ENCODE results near the gene PLXNA4.

The PLXNA4 gene

GRCh38 chr7:132446666-132447278 lies 129.5 kb downstream of the PLXNA4 start:
- Histone ChIP-seq H3K4me3 (no peak overlapping the region), H3K9me3 (no peaks in the 10 kb centered on the region)
- in situ Hi-C loops (cut with MboI; ENCODE audit: low sequenced_read_pairs): no loop called here

DNA sequence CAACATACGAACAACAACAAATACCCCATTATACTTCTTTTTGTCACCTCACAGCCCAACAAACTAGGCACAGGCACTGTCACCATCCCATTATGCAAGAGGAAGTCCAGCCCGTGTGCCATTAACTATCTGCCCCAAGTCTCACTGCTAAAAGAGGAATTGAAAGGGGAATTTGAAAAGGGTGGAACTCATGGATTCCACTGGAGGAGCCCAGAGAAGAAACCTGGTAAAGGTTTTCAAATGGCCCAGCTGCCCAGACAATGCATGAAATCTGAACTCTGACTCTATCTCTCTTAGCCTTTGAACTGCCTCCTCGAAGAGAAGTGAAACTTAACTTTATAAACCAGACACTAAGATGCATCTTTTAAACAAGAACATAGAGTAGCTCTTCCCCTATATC lies 130.0 kb downstream of the PLXNA4 start:
- no peaks in the 10 kb centered on the region for H3K4me1 ChIP-seq
- H3K36me3 ChIP-seq (replicated peaks): no peaks in the 10 kb centered on the region
- in situ Hi-C loops (cut with MboI; ENCODE audit: low sequenced_read_pairs): no loop called here
- H3K4me3 ChIP-seq: no peak overlapping the region
- H3K27me3 ChIP-seq (ENCODE audit: low read depth): no peaks in the 10 kb centered on the region
- no peaks in the 10 kb centered on the region for H3K9me3 ChIP-seq
- no peak for DNase-seq (ENCODE audit: low spot score in 2 of 2)

More at GRCh38 chr7:132446666-132447278, 129.5 kb downstream of the PLXNA4 start:
- Histone ChIP-seq H3K36me3 (replicated peaks) (no peaks in the 10 kb centered on the region), H3K4me1 (no peaks in the 10 kb centered on the region), H3K27me3 (ENCODE audit: low read depth) (no peaks in the 10 kb centered on the region)
- DNase-seq (ENCODE audit: low spot score in 2 of 2): no peak

DNA sequence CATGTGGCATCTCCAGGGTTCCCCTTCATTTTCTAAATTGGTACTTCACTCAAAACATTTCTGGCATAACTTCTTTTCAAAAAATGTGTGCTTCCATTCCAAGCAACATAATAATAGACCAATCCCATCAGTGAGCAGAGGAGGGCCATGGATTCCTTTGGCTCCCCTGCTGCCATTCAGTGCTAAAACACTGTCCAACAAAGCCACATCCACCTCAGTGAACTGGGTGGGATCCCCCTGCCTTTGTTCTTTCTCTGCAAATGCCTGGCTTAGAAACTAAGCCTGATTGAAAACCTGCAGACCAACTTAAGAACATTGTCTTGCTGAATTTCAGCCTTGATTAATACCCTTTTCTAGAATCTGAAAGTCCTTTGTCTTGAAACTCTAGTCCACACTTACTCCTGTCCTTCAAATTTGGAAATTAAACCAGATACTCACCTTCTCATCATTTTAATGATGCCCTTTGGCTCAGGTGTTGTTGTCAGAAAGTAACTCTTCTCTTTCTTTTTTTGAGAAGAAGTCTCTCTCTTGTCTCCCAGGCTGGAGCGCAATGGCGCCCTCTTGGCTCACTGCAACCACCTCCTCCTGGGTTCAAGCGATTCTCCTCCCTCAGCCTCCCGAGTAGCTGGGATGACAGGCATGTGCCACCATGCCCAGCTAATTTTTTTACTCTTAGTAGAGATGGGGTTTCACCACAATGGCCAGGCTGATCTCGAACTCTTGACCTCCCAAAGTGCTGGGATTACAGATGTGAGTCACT lies 132.3 kb downstream of the PLXNA4 start:
- H3K4me3 ChIP-seq: no peak overlapping the region
- no peaks in the 10 kb centered on the region for H3K4me1 ChIP-seq
- H3K9me3 ChIP-seq: no peaks in the 10 kb centered on the region
- in situ Hi-C loops (cut with MboI; ENCODE audit: low sequenced_read_pairs): no loop called here
- H3K27me3 ChIP-seq (ENCODE audit: low read depth): no peaks in the 10 kb centered on the region
- no peaks in the 10 kb centered on the region for H3K36me3 ChIP-seq (replicated peaks)
- DNase-seq (ENCODE audit: low spot score in 2 of 2): no peak

GRCh38 chr7:132441935-132442334 lies 134.3 kb downstream of the PLXNA4 start:
- no peaks in the 10 kb centered on the region for H3K9me3 ChIP-seq
- H3K4me3 ChIP-seq: no peak overlapping the region
- DNase-seq (ENCODE audit: low spot score in 2 of 2): no peak
- no peaks in the 10 kb centered on the region for H3K36me3 ChIP-seq (replicated peaks)
- in situ Hi-C loops (cut with MboI; ENCODE audit: low sequenced_read_pairs): no loop called here
- H3K27me3 ChIP-seq (ENCODE audit: low read depth): no peaks in the 10 kb centered on the region
- no peaks in the 10 kb centered on the region for H3K4me1 ChIP-seq

DNA sequence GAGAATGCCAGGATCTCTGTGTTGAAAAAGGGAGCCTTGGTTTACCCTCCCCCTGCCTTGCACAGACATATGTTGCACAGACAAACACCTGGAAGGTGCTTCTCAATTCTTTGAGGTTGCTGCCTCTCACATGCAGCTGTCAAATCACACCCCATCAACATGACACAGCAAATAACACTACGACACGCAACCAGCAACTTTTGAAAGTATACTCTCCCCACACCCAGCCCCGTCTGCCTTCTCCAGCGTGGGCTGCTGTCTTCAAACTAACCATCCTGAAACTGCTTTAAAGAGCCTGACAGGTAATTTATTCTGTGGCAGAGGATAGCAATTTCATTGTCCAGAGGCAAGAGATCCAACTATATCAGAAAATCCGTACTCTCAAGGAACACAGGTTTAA lies 136.1 kb downstream of the PLXNA4 start:
- H3K4me3 ChIP-seq: no peak overlapping the region
- H3K9me3 ChIP-seq: no peaks in the 10 kb centered on the region
- DNase-seq (ENCODE audit: low spot score in 2 of 2): no peak
- in situ Hi-C loops (cut with MboI; ENCODE audit: low sequenced_read_pairs): no loop called here
- H3K27me3 ChIP-seq (ENCODE audit: low read depth): no peaks in the 10 kb centered on the region
- no peaks in the 10 kb centered on the region for H3K4me1 ChIP-seq
- H3K36me3 ChIP-seq (replicated peaks): no peaks in the 10 kb centered on the region

- H3K9me3 ChIP-seq: no peaks in the 10 kb centered on the region
- H3K36me3 ChIP-seq (replicated peaks): no peaks in the 10 kb centered on the region
- in situ Hi-C loops (cut with MboI; ENCODE audit: low sequenced_read_pairs): no loop called here
- H3K4me1 ChIP-seq: no peaks in the 10 kb centered on the region
- no peak overlapping the region for H3K4me3 ChIP-seq
- DNase-seq (ENCODE audit: low spot score in 2 of 2): no peak
- no peaks in the 10 kb centered on the region for H3K27me3 ChIP-seq (ENCODE audit: low read depth)
Observed at GRCh38 chr7:132438926-132439325, 137.3 kb downstream of the PLXNA4 start.

GRCh38 chr7:132437730-132438129 lies 138.5 kb downstream of the PLXNA4 start:
- DNase-seq (ENCODE audit: low spot score in 2 of 2): no peak
- H3K4me3 ChIP-seq: no peak overlapping the region
- no peaks in the 10 kb centered on the region for H3K9me3 ChIP-seq
- in situ Hi-C loops (cut with MboI; ENCODE audit: low sequenced_read_pairs): no loop called here
- H3K36me3 ChIP-seq (replicated peaks): no peaks in the 10 kb centered on the region
- no peaks in the 10 kb centered on the region for H3K4me1 ChIP-seq
- H3K27me3 ChIP-seq (ENCODE audit: low read depth): no peaks in the 10 kb centered on the region

DNA sequence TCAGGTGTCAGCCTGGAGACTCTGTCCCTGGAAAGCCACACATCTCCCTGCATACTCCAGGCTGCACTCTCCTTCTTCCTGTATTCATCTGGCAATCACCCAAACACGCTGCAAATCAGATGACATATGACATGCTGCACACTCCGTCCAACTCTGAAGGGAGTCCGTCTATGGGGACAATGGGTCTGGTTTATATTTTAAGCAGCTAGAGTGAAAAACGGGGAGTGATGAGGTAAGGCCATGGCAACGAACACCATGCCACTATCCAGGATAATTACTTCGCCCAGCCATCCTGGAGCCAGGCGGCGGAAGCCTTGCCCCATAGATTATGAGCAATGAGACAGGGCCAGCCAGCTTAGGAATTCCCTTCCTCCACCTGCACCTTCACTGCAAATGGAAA lies 140.1 kb downstream of the PLXNA4 start:
- no peak overlapping the region for H3K4me3 ChIP-seq
- H3K27me3 ChIP-seq (ENCODE audit: low read depth): no peaks in the 10 kb centered on the region
- no peaks in the 10 kb centered on the region for H3K4me1 ChIP-seq
- no peaks in the 10 kb centered on the region for H3K9me3 ChIP-seq
- DNase-seq (ENCODE audit: low spot score in 2 of 2): no peak
- in situ Hi-C loops (cut with MboI; ENCODE audit: low sequenced_read_pairs): no loop called here
- no peaks in the 10 kb centered on the region for H3K36me3 ChIP-seq (replicated peaks)

DNA sequence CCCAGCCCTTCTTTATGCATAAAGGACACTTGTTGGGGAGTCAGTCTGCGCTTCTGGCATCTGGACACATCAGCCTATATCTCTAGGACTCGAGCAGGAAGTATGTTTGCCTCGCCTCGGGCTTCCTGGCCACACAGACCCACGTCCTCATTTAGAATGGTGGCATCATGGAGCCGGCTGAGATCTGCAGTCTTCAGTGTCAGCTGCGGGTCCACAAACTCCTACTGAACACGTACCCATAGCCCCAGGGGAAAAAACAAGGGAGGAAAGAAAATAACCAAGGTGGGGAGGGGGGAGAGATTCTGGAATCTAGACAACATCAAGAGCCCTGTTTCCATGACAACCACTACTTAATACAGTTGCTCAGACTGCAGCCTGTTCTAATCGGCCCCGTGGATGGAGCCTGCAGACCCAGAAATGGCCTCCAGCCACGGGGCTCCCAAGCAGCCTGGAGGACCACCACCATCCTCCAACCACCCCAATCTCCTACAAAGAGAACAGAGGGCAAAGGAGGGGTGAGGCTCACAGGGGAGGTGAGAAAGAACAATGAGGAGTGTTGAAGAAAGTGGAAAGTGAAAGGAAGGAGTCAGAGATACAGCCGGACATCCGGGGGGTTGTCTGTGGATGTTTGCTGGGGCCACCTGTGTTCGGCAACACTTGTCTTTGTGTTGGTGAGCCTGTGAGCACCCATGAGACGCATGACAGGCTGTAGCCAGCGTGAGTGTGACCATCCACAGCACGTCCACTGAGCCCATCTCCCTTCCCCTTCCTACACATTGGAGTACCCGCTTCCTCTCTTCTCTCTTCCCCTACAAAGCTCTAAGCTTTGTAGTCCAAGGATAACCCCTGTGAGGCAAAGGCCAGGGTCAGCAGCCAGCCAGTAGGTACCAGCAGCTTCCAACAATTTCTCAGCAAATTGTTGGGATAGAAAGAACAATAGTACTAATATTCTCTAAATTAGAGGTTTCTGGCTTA lies 141.0 kb downstream of the PLXNA4 start:
- Histone ChIP-seq H3K36me3 (replicated peaks) (no peaks in the 10 kb centered on the region), H3K27me3 (ENCODE audit: low read depth) (no peaks in the 10 kb centered on the region), H3K4me1 (no peaks in the 10 kb centered on the region), H3K9me3 (no peaks in the 10 kb centered on the region), H3K4me3 (no peak overlapping the region)
- DNase-seq (ENCODE audit: low spot score in 2 of 2): no peak
- in situ Hi-C loops (cut with MboI; ENCODE audit: low sequenced_read_pairs): no loop called here

DNA sequence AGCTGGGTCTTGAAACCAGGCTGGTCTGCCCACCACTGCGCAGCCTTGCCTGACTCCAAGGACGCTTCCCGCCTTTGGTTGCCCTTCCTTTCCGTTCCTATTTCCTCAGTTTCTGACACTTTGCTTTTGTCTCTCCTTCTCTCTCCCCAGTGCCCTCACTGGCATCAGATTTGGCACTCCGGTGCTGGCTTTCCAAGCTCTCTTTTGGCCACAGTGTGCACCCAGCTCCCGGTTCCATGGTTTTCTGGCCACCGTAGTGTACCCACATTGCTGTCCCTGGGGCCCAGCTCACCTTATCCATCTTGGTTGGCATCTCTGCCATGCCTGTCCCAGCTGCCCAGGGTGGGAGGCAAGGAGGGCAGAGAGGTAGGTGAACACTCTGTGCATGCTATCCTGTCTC lies 142.2 kb downstream of the PLXNA4 start:
- H3K4me3 ChIP-seq: no peak overlapping the region
- in situ Hi-C loops (cut with MboI; ENCODE audit: low sequenced_read_pairs): no loop called here

DNA sequence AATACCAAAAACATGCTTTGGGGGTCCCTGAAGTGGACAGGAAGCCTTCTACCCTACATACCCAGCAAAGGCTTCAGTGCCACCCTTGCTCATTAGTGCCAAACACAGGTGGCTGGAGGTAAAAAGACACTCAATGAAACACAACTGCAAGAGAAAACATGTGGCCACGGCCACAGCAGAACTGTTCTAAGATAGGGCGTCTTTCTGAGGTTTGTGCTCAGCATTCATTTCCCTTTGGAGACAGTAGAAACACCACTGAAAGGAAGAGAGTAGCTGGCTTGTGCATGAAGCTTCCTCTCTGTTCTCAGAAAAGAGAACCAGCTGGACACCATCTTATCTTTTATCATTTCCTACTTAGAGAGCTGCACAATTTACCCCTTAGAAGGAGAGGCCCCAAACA lies 143.0 kb downstream of the PLXNA4 start:
- in situ Hi-C loops (cut with MboI; ENCODE audit: low sequenced_read_pairs): no loop called here
- DNase-seq (ENCODE audit: low spot score in 2 of 2): no peak

More for the DNA sequence above, 142.2 kb downstream of the PLXNA4 start:
- Histone ChIP-seq H3K9me3 (no peaks in the 10 kb centered on the region), H3K36me3 (replicated peaks) (no peaks in the 10 kb centered on the region), H3K4me1 (no peaks in the 10 kb centered on the region), H3K27me3 (ENCODE audit: low read depth) (no peaks in the 10 kb centered on the region)
- DNase-seq (ENCODE audit: low spot score in 2 of 2): no peak

GRCh38 chr7:132430861-132431822 lies 145.1 kb downstream of the PLXNA4 start:
- H3K4me3 ChIP-seq: no peak overlapping the region
- H3K27me3 ChIP-seq (ENCODE audit: low read depth): no peaks in the 10 kb centered on the region
- DNase-seq (ENCODE audit: low spot score in 2 of 2): no peak
- no peaks in the 10 kb centered on the region for H3K9me3 ChIP-seq
- in situ Hi-C loops (cut with MboI; ENCODE audit: low sequenced_read_pairs): no loop called here
- no peaks in the 10 kb centered on the region for H3K36me3 ChIP-seq (replicated peaks)
- no peaks in the 10 kb centered on the region for H3K4me1 ChIP-seq

More for the DNA sequence above, 143.0 kb downstream of the PLXNA4 start:
- H3K4me3 ChIP-seq: no peak overlapping the region
- no peaks in the 10 kb centered on the region for H3K9me3 ChIP-seq
- H3K36me3 ChIP-seq (replicated peaks): no peaks in the 10 kb centered on the region
- no peaks in the 10 kb centered on the region for H3K4me1 ChIP-seq
- H3K27me3 ChIP-seq (ENCODE audit: low read depth): no peaks in the 10 kb centered on the region
